RWPE1 (cell line): ENCODE measurements around the gene RNU5D-1.
A peak's percentile ranks its signal among the peaks of the same experiment; 100 is the strongest.

ENCODE experiments used
- CTCF ChIA-PET: fragments of 350-600 bp; sonication (Branson Sonifier 250); formaldehyde crosslinking; extraction: SDS; loops from one replicate; lab custom pipeline; 2021; lab: Yijun Ruan, JAX
- POLR2A ChIA-PET: fragments of 400-600 bp; formaldehyde crosslinking; extraction: SDS; loops from one replicate; lab custom pipeline; 2020; ENCODE audit warnings: antibody characterized with exemption; ENCODE audit not compliant: low non-redundant PET; lab: Yijun Ruan, JAX
- DNase-seq: peaks from one replicate; pipeline ENCODE4 v3.0.0; 2012; ENCODE audit warnings: low spot score
- H3K27ac ChIP-seq: fragments of 450-650 bp; 2 replicates; pipeline ENCODE4 v1.5.1; 2017
- TF ChIP-seq, protein P1 (sequence below): fragments of 450-650 bp; conservative IDR thresholded peaks from 2 replicates; pipeline ENCODE4 v1.5.1; 2017; ENCODE audit warnings: low read depth, mild to moderate bottlenecking

Gene RNU5D-1

DNA sequence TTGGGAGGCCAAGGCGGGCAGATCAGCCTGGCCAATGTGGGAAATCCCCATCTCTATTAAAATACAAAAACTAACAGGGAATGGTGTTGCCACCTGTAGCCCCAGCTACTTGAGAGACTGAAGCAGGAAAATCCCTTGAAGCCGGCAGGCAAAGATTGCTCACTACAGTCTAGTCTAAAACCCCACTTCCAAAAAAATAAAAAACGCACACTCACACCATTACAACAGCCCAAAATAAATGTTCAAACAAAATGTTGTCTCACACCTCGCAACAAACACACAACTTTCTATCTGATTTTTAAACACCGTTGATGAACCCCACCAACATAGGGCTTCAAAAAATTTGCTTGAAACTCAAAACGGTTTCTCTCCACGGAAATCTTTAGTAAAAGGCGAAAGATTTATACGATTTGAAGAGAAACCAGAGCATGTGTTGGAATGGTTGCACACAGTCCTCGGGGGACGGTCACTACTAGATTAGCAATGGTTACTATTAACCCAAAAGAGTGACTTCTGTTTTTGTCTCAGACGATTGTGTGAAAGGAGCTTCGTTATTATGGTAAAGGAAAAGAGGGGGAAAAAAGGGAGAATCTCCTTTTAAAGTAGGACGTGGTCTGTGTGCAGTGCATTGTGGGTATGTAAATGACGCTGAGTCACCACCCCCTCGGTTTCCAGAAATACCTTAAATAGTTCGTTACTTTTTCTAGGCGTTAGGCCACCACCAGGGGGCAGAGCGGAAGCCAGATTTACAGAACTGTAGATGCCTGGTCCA lies at the start of gene RNU5D-1:
RNU5D-1 (minus strand) TSS at position 430 of the 772 bp plus-strand sequence.
- ChIA-PET CTCF (interaction anchor here (0.6 to 1.3 kb wide), 17 partner anchors 9 to 812 kb away, joined by 3 to 10 read pairs (median 3); no protein-coding TSS in a partner anchor), POLR2A (interaction anchor here (0.6 to 1.1 kb wide), 3 partner anchors 9 to 80 kb away, joined by 3 to 8 read pairs (median 8); no protein-coding TSS in a partner anchor)
- H3K27ac ChIP-seq = peak within 1 kb of the TSS; percentile 91
- DNase-seq = peak; percentile 91
- TF ChIP-seq, protein P1, sequence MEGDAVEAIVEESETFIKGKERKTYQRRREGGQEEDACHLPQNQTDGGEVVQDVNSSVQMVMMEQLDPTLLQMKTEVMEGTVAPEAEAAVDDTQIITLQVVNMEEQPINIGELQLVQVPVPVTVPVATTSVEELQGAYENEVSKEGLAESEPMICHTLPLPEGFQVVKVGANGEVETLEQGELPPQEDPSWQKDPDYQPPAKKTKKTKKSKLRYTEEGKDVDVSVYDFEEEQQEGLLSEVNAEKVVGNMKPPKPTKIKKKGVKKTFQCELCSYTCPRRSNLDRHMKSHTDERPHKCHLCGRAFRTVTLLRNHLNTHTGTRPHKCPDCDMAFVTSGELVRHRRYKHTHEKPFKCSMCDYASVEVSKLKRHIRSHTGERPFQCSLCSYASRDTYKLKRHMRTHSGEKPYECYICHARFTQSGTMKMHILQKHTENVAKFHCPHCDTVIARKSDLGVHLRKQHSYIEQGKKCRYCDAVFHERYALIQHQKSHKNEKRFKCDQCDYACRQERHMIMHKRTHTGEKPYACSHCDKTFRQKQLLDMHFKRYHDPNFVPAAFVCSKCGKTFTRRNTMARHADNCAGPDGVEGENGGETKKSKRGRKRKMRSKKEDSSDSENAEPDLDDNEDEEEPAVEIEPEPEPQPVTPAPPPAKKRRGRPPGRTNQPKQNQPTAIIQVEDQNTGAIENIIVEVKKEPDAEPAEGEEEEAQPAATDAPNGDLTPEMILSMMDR = peak; percentile 82

DNA sequence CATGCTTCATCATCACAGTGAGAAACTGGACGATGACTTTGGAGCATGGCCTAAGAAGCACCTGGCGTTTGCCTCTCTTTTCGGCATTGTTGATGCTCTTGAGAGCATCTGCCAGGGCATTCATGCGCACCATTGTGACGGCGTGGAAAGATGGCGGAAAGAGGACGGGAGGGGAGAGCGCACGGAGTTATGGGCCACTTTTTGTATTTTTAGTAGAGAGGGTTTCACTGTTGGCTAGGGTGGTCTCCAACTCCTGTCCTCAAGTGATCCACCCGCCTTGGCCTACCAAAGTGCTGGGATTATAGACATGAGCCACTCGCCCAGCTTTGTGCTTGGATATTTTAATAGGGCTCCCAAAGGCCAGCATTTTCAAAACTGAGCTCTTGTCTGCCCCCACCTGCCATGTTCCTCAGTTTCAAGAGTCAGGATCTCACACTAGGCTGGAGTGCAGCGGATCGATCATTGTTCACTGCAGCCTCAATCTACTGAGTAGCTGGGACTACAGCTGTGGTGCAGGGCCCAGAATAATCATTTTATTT lies 49.7 kb upstream of the RNU5D-1 start:
- TF ChIP-seq, protein P1 = no peak
- DNase-seq = no peak
- H3K27ac ChIP-seq = peak overlapping the region; percentile 59
- POLR2A ChIA-PET = interaction anchor here (0.6 kb wide), 1 partner anchor 720 kb away, joined by 10 read pairs; no protein-coding TSS in a partner anchor
- CTCF ChIA-PET = interaction anchor here (1.2 kb wide), 1 partner anchor 28 kb away, joined by 4 read pairs; the partner anchor contains the start of gene BTBD19

DNA sequence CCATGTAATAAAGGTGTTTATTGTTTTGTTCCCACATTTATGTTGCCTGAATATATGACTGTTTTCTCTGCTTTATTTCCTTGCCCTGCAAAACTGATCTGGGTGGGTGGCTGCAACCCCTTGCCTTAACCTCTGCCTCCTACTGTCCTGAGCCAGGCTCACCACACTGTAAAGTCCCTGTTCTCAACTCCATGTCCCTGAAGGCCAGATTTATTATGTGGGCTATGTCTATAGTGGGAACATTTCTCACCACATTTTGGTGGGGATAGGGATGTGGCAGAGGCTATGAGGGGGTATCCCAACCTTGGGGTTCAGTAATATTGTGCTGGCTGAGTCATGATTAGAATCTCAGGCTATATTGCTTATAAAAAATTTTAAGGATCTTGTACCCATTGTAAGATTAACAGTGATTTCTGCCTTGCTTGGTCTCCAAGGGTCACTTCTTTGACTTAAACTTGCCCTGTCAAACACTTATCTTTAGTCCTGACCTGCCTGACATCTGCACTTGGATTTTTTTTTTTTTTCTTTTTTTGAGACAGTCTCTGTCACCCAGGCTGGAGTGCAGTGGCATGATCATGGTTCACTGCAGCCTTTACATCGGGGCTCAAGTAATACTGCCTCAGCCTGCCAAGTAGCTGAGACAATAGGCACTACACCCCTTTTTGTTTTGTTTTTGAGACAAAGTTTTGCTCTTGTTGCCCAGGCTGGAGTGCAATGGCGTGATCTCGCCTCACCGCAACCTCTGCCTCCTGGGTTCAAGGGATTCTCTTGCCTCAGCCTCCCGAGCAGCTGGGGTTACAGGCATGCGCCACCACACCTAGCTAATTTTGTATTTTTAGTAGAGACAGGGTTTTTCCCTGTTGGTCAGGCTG lies 48.0 kb upstream of the RNU5D-1 start:
- TF ChIP-seq, protein P1 = no peak
- ChIA-PET POLR2A (no interaction called here), CTCF (no interaction called here)
- no peak for DNase-seq
- peak overlapping the region; percentile 89 for H3K27ac ChIP-seq

DNA sequence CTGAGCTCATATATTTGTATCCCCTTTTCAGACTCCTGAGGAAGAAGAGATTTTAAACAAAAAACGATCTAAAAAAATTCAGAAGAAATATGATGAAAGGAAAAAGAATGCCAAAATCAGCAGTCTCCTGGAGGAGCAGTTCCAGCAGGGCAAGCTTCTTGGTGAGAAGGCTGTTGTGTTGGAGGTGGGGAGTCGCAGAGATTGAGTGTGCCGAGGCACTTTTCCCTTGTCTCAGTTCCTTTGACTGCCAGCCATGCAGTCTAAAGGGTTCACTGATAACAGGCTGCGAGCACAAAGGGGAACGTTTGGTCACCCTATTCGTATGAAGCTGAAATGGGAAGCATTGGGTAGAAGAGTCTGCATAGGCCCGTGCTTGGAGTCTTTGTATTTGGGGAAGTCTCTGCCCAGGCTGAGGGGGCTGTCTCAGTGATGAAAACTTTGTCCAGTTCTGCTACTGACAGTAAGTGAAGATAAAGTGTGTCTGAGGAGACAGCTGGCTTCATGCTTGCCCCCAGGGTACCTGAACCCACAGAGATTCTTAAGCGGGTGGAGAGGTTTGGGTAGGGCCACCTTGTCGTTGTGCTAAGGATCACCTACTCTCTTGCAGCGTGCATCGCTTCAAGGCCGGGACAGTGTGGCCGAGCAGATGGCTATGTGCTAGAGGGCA lies 47.1 kb upstream of the RNU5D-1 start:
- peak overlapping the region; percentile 89 for H3K27ac ChIP-seq
- CTCF ChIA-PET = interaction anchor here (0.6 kb wide), 1 partner anchor 214 kb away, joined by 5 read pairs; no protein-coding TSS in a partner anchor
- no peak for DNase-seq
- TF ChIP-seq, protein P1 = no peak
- POLR2A ChIA-PET = no interaction called here

DNA sequence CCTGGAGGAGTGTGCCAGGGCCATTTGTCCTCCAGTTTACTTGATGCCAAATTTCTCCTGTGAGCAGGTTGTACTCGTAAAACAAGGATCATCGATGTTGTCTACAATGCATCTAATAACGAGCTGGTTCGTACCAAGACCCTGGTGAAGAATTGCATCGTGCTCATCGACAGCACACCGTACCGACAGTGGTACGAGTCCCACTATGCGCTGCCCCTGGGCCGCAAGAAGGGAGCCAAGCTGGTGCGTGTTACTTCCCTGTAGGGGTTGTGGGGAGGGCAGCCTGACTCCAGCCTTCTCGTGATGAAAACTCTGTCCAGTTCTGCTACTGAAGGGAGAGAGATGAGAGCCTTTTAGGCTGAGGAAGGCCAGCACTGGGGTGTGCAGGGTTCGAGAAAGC lies 46.6 kb upstream of the RNU5D-1 start:
- H3K27ac ChIP-seq = peak overlapping the region; percentile 89
- ChIA-PET CTCF (interaction anchor here (0.6 kb wide), 1 partner anchor 214 kb away, joined by 5 read pairs; no protein-coding TSS in a partner anchor), POLR2A (no interaction called here)
- TF ChIP-seq, protein P1 = no peak
- DNase-seq = no peak
